GM19043 (cell line): Measurements from ENCODE around the gene MAD2L2.

Experiments
- ATAC-seq: cut with Tn5 transposase; IDR thresholded peaks from one replicate; pipeline ENCODE4 v1.9.1; 2021; ENCODE audit warnings: low read depth; ENCODE audit not compliant: unreplicated experiment

The MAD2L2 gene

DNA sequence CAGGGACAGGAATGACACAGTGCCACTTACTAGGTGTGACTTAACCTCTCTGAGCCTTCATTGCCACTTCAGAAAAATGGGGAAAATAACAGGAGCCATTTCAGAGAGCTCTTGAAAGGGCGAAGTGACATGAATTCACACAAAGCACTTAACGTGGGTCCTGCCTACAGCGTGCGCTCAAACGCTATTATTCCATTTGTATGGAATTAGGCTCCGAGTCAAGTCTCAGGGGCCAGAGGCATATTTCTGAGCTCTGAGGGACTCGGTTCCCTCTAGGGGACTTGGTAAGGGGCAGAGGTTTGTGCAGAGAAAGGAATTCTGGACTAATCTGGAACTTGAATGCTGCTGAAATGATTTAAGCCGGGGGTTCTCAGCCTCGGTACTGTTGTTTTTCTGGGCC, 24.6 kb upstream of the MAD2L2 start:
- no peak for ATAC-seq

DNA sequence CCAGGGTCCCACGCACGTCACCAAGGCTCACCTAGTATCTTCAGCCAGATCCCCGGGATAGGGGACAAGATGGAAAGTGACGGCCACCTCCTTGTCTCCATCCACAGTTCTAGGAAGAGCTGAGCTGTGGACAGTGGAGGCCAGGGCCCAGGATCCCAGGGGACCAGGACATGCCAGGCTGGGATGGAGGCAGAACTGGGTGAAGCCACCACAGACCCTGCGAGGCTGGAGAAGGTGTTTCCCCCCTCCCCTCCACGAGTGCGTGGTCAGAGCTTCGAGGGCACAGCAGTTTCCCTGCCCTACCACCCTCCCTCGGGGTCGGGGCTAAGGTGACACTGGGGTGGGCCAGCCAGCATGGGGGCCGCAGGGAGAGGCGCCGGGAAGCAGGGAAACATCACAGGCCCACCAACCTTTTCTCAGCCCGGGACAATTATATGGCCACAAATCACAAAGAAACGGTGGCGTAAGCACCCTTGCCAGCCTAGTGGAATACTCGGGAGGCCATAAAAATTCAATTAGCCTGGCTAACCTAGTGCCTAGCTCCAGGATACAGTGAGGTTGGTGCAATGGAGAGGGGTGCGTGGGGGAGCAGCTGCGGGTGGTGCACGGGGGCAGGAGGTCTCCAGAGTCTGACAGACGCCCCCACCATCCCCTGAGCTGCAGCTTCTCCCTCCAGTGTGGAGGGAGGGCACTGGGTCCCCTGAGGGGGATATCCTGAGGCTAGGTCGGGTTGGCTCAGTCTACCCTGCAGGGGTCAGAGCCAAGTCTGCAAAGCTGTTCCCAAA, 23.9 kb upstream of the MAD2L2 start:
- ATAC-seq = no peak

DNA sequence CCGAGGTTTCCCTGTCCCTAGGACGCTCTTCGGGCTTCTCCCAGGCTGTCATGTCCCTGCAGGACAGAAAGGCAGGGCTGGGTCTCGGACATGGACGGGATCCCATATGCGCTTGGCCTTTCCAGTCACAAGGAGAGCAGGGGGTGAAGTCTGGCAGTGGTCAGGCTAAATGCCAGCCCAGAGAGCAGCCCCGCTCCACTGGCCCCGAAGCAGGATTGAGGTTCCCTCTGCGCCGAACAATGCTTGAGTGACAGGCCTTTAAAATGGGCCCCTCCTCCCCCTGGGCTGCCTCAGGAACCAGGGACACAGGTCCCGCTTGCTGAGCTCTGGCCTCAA, 23.2 kb upstream of the MAD2L2 start:
- ATAC-seq = no peak

DNA sequence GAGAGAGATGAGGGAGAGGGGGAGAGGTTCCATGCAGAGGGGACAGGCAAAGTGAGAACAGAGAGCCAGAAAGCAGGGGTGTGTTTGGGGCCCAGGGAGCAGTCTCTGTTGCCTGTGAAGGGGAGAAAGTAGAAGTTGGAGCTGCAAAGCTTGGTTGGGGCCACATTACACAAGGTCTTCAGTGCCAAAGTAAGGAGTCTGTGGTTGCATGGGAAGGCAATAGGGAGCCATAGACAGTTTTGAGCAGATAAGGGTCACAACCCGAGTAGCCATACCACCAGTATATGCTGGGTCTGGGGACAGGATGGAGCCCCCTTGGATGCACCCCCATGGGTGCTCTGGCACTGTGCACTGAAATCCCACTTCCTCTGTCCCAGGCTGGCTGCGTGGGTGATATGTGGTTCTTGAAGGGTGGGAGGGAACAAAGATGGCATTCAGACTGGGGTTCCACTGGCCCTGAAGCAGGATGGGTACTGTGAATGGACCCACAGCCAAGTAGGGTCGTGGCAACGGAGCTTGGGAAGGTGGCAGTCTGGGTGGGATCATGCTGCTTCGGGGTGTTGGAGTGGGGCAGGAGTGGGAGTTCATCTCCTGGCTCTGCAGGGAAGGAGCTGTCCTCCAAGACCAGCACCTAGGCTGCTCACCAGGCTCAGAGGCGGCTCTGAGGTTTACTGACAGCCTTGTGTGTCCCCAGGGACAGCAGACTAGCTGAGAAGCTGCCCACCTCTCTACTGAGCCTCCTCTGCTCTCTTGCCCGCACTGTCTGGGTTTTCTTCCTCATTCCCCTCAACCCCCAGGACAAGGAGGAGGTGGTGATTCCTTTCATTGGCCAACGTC, 22.6 kb upstream of the MAD2L2 start:
- no peak for ATAC-seq

DNA sequence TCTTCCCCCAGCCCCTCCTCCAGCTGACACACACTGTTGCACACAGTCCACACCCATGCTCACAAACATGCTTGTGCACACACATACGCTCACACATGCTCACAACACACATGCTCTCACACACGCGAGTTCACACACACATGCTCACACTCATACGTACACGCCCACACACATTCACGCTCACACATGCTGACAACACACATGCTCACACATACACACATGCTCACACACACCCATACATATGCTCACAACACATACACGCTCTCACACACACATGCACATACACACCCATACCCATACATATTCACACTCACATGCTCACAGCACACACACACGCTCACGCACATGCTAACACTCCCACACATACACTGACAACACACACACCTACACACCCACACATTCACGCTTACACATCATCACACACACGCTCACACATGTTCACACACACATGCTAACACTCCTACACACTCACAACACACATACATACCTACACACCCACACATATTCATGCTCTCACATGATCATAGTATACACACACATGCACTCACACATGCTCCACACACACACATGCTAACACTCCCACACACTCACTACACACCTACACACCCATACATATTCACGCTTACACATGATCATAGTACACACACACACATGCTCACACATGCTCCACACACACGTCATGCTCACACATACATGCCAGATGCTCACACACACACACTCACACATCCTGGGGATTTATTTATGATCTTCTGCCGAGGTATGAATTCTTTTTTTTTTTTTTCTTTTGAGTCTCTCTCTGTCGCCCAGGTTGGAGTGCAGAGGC, 21.2 kb upstream of the MAD2L2 start:
- no peak for ATAC-seq

DNA sequence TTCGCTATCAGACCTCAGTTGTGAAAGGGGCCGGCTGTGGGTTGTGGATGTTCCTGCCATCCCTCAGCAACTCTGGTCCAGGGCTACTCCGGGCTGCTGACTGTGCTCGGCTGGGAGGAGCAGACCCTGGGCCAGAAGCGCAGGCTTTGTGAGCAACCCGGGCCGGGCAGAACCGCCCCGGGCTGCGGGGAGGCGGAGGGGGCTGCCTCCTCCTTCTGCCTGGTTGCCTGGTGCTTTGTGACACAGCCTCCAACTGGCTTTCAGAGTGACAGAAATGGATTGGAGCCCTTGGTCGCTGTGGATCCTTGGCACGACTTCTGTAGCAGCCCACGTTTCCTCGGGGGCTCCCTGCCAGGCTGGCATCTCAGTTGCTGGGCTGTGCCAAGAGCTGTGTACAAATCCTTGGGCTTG, 20.6 kb upstream of the MAD2L2 start:
- ATAC-seq = no peak

DNA sequence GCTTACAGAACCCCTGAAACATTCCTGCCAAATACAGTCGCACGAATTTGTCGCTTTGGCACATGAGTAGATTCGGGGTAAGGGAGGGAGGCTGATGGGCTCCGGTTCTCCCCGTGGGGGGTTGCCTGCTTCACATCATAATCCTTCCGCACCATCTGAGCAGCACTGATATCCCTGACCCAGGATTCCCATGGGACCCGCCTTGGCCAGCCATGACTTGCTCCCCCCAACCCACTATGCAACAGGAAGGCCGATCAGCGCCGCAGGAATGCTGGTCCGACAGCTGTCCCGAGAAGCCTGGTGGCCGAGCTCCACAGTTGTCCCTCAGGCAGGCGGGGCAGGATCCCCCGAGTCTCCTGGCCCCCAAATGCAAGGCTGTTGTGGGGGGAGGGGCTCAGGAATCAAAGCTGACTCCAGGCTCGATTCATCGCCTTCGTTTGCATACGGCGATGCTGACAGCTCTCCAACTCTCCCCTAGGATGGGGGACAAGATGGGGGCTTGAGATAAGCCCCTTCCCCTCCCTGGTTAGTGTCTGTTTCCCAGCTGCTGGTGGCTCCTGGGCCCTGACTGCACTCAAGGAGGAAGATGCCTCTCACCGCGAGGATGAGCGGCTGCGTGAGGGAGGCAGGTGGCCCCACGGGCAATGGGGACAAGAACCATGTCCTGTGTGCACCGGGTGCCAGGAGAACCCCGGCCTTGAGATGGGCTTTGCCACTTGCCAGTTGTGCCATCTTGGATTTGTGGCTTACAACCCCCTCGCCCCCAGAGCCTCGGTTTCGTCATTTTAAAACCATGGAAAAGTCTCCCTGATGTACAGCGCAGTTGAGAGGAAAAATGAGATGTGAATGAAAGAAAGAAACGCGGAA, 19.9 kb upstream of the MAD2L2 start:
- ATAC-seq = no peak

DNA sequence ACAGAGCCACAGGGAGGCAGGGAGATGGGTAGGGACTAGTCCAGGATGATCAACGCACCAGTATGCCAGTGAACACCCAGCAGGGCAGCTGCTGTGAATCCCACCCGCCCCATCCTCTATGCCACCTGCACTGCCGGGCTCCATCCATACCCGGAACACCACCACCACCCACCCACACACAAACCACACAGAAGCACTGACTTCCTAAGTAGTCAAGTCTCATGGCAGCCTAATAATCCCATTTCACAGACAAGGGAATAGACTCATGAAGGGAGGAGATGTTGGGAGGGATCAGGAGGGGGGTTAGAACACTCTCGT, 16.9 kb upstream of the MAD2L2 start:
- ATAC-seq = no peak

DNA sequence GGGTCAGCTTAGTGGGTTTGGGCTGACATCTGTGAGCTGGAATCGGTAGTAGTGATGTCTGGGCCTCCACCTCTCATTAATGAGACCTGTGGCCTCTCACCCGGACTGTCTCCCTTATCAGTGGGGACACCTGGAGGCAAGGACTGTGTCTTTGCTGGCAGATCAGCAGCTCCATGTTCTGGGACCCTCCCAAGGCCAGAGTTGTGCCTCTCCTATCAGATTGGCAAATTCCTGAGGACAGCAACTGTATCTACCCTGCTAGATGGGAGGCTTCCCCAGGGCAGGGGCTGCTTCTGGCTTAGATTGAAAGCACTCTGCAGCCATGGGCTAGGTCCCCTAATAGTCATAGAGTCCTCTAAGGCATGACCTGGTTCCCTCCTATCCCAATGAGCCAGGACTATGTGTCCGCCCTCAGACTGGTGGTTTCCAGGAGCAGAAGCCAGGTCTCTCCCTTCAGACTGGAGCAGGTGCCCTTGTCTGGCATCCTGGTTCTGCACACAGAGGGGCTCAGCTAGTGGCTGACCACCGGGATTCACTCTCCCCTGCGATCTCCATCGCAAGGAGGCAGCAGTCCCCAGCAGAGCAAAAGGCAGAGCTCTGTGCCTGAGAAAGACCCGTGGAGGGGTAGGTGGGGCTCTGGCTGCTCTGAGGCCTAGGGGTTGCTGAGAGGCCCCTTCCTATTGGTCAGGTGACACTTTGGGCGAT, 16.4 kb upstream of the MAD2L2 start:
- ATAC-seq = no peak

DNA sequence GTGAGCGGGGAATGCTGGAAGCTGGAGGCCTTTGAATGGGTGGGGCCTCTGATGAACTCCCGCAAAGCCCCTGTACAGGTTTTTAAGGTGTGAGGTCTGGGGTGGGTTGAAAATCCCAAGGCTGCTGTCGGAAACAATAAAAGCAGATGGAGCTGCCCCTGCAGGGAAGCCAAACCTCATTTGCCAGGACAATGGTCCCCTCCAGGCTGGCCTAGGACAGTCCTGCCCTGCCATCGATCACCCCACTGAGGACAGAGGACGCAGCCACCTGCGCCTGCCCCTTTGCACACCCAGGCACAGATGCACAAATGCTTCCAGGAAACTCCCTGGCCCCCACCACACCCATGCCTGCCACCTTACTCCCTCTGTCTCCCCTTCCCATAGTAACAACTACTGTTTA, 14.9 kb upstream of the MAD2L2 start:
- ATAC-seq = no peak

DNA sequence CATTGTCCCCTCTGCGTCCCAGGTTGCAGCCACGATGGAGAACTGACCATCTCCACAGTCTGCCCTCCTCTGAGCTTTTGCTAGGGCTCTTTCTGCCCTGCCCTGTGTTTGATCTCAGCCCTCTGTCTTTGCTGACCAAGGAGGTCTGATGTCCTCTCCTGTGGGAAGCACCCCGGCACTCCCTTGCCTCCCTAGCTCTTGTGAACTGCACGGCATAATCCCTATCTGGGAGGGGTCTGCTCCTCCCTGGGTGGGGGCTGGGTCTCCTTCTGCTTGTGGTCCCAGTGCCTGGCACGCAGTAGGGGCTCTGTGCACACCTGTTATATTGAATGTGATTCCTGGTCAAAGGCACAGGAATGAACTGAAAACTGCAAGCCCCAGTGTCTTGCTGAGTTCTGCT, 13.0 kb upstream of the MAD2L2 start:
- no peak for ATAC-seq

DNA sequence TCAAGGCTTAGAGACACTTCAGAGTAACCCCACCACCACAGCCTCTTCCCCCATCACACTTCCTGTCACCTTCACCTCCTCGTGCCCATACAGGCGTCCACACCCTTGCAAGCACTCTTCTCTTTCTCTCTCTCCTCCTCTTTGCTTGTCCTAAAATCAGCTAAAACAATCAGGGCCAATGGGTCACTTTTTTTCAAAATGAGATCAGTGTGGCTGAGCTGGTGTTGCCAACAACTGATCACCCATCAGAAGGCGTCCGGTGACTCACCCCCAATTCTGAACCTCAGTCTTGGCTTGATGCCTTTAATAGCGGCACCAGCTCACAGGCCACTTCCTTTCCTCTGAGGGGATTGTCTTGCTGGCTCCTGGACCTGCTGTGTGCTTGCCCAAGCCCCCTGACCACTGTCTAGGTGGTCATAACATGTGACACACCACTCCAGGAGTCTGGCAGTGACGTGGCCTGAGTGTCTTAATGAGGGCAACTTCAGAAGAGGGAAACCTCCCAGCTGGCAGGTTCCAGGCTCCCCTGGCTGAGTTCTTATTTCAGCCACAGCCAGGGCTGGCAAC, 12.2 kb upstream of the MAD2L2 start:
- no peak for ATAC-seq

DNA sequence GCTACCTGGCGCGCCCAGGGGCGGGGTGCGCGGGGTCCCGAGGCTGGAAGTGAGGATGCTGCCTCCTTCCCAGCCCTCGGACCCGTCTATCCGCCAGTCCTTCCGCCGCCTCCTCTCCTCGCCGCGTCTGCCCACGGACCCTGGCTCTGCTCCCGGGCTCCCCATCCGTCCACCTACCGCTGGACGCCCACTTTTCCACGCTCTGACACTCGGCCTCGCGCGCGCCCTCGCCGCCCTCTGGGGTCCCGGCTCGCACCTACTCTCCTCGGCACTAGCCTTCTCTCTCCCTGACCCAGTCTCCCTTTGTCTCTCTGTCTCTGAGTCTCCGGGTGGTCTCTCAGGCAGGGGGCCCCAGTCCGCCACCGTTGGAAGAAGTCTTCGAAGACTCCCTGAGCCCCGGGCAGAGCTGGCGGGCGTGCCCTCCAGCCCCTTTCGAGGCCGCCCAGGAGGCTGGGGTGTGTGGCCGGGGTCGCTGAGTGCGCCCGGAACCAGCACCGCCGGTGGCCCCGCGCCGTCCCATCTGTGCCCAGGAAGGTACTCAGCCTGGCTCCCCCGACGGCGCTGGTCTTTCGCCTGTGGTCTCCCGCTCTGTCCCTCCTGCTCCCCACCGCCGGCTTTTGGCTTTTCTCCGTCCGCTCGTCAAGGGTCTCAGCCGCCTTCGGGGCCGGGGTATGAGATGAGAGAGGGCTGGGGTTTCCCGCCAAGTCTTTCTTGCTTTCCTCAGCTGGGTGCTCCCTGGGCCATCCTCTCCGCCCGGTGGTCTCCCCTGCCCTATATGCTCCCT, 11.2 kb upstream of the MAD2L2 start:
- no peak for ATAC-seq

DNA sequence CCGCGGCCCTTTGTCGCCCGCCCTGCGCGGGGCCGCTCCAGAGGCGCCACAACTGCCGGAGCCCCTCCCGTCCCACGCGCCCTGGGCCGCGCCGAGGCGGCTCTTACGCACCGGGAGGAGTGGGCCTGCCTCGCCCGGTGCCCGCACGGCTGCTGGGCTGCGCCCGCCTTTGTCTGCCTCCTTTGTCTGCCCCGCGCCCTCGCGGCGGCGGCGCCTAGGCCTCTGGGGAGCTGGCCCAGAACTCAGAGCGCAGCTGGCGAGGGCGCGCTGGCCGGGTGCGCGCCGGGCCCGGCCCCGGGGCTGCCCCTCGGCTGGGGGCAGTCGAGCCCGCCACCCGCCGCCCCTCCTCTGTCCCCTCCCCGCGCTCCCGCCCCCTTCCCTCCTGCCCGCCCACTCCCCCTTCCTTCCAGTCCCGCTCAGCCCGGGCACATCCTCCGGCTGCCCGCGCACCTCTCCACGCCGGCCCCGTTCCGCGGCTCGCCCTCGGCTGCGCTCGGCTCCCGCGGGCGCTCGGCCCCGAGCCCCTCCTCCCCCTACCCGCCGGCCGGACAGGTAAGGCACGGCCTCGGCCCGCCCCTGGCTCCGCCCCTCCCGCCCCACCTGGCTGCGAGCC, 10.5 kb upstream of the MAD2L2 start, which contains the start of gene DRAXIN:
DRAXIN (plus strand) TSS at position 409 of the 613 bp plus-strand sequence. CDS start 14,549 bp downstream, outside the sequence.
- no peak for ATAC-seq

DNA sequence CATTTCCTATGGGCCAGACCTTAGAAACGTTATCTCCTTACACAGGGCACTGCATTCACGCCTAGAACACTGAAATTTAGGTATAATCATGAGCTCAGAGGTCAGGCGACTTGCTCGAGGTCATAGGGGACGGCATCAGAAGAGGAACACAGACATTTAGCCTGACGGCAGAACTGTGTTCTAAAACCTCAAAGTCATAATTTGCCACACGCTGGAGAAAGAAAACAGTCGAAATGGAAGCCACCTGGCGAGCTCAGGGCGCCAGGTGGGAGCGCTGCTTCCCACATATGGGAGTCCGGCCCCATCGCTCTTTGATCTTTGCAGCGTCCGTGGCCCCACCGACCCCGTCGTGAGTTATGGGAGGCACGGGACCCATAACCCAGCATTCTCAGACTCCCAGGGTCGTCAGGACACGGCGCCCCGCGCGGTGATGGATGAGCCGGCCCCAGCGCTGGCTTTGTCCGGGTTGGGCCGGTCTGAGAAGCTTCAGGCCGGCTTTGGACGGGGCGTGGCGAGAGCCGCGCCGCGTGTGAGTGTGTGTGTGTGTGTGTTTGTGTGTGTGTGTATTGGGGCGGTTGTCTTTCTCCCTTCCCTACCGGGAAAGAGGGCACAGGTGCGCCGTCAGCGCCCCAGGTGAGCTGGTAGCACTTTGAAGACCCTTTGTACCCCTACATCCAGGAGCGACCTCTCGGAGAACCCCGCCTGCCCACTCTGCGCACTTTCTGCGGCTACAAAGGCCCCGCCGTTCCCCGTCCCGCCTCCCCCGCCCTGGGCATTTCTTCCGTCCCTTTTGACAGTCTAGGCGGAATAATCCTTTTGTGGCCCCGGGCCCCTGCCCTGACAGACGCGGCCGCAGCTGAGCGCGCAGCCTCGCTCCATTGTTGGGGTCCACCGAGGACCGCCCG, 9.7 kb upstream of the MAD2L2 start:
- no peak for ATAC-seq

DNA sequence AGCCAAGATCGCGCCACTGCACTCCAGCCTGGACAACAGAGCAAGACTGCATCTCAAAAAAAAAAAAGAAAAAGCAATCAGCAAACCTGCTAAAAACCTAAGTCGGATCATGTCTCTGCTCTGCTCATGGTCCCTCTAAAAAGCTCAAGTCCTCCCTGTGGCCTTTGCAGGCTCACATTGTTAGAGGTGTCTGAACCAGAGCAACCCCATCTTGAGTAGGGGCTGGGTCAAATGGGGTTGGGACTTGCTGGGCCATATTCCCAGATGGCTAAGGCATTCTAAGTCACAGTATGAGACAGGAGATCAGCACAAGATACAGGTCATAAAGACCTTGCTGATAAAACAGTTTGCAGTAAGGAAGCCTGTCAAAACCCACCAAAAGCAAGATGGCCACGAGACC, 7.6 kb upstream of the MAD2L2 start:
- ATAC-seq = no peak

DNA sequence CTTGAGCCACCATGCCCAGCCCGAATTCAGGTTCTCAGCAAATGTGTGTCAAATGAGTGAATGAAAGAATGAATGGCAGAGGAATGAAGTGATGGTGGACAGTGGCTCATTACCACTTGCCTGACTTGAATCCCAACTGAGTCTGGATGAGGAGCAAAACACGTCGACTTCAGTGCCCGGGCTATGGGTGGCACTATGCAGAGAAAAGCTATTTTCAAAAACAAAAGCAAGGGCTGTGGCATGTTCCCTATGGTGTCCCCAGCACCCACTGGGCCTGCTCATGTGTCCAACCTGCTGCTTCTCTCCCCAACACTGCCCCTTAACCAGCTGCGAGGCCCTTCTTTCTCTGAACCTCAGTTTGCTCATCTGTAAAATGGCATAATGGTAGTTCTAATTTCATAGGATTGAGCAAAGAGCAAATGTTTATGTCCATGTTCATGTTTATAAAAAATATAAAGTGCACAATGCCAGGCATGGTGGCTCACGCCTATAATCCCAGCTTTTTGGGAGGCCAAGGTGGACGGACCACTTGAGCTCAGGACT, 4.3 kb upstream of the MAD2L2 start:
- no peak for ATAC-seq
